Effector CD4-positive, alpha-beta T cell (primary cell): Measurements from ENCODE around the gene DKK3.

Source experiments
- DNase-seq: peaks from one replicate; pipeline ENCODE4 v3.0.0-alpha.2; 2020

The DKK3 gene

GRCh38 chr11:12029738-12030363 lies 21.4 kb upstream of the DKK3 start:
- DNase-seq, result no peak

GRCh38 chr11:12029119-12029518 lies 20.7 kb upstream of the DKK3 start:
- no peak for DNase-seq

GRCh38 chr11:12028303-12028702 lies 19.9 kb upstream of the DKK3 start:
- no peak for DNase-seq

- DNase-seq, result no peak
These were observed 18.1 kb upstream of the DKK3 start for GRCh38 chr11:12026331-12027211.

GRCh38 chr11:12024254-12024926 lies 16.0 kb upstream of the DKK3 start:
- no peak for DNase-seq

- DNase-seq, result no peak
These were observed 14.6 kb upstream of the DKK3 start for GRCh38 chr11:12023015-12023414.

GRCh38 chr11:12020546-12020945 lies 12.1 kb upstream of the DKK3 start:
- DNase-seq, result no peak

- no peak for DNase-seq
These were observed 11.5 kb upstream of the DKK3 start for GRCh38 chr11:12019866-12020416.

- DNase-seq, result no peak
These were observed 10.9 kb upstream of the DKK3 start for GRCh38 chr11:12019337-12019736.

- no peak for DNase-seq
These were observed 9.5 kb upstream of the DKK3 start for GRCh38 chr11:12017865-12018453.

GRCh38 chr11:12017243-12017678 lies 8.8 kb upstream of the DKK3 start:
- DNase-seq, result no peak

- DNase-seq, result no peak
These were observed 7.8 kb upstream of the DKK3 start for GRCh38 chr11:12016246-12016645.

GRCh38 chr11:12015486-12015885 lies 7.1 kb upstream of the DKK3 start:
- DNase-seq, result no peak

GRCh38 chr11:12013781-12014180 lies 5.4 kb upstream of the DKK3 start:
- DNase-seq, result no peak

- DNase-seq, result no peak
These were observed 1.3 kb upstream of the DKK3 start for GRCh38 chr11:12009617-12010321.

GRCh38 chr11:12008790-12009616 lies 577 bp upstream of the DKK3 start:
- no peak for DNase-seq

- no peak for DNase-seq
These were observed 1.2 kb downstream of the DKK3 start for GRCh38 chr11:12007230-12007593.

- no peak for DNase-seq
These were observed 1.7 kb downstream of the DKK3 start for GRCh38 chr11:12006552-12007229.

GRCh38 chr11:12005476-12005875 lies 3.0 kb downstream of the DKK3 start:
- DNase-seq, result no peak

- DNase-seq, result no peak
These were observed 3.4 kb downstream of the DKK3 start for GRCh38 chr11:12005061-12005460.

GRCh38 chr11:12003815-12004214 lies 4.6 kb downstream of the DKK3 start:
- DNase-seq, result no peak
